GM06990 (cell line): Measurements from ENCODE around the gene GBGT1.

Source experiments
- DNase-seq: peaks from one replicate; pipeline ENCODE4 v3.0.0-alpha.2; 2011; ENCODE audit not compliant: insufficient read length; ENCODE audit errors: extremely low read depth
- H3K27me3 ChIP-seq: replicated peaks from 2 replicates; pipeline ENCODE4 v1.6.0; 2011; ENCODE audit warnings: low read length; ENCODE audit not compliant: control insufficient read depth, insufficient read depth
- H3K36me3 ChIP-seq: 2 replicates; pipeline ENCODE4 v1.5.1; 2011; ENCODE audit warnings: low read length; ENCODE audit not compliant: control insufficient read depth, insufficient read depth
- H3K4me3 ChIP-seq: replicated peaks from 2 replicates; pipeline ENCODE4 v1.5.1; 2011; ENCODE audit warnings: low read depth, mild to moderate bottlenecking, control low read depth, low read length
- TF ChIP-seq, protein P1 (sequence below): IDR thresholded peaks from 2 replicates; pipeline ENCODE4 v1.5.1; 2011; ENCODE audit warnings: low read length, control low read depth, mild to moderate bottlenecking, inconsistent platforms; ENCODE audit not compliant: insufficient read depth, poor library complexity, severe bottlenecking

The GBGT1 gene

DNA sequence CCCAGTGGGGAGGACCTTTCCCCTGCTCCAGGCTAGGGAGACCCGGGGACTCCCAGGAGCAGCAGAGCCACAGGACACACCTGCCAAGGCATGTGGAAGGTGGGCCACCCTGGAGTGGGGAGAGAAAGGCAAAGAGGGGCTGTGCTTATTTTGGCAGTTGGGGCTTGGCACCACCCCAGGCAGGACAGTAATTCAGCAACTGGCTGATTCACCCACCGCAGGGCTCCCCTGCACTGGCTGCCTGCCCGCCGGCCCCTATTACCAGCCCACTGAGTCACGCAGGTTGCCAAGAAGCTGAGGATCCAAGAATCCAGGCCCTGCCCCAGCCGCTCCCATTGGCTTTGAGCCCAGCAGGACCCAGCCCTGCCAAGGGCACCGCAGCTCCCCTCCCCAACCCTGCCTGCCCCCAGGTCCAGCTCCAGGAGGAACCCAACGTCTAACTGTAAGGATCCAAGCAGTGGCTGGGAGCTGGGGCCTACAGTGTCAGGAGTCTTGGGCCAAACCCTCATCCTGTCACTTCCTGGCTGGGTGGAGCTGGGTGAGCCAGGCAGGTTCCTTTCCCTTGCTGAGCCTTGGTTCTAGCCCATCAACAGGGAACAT is 28.5 kb downstream of the GBGT1 start:
- no peak for DNase-seq
- peaks cover 2% of the 10 kb centered on the region for H3K36me3 ChIP-seq
- TF ChIP-seq, protein P1, sequence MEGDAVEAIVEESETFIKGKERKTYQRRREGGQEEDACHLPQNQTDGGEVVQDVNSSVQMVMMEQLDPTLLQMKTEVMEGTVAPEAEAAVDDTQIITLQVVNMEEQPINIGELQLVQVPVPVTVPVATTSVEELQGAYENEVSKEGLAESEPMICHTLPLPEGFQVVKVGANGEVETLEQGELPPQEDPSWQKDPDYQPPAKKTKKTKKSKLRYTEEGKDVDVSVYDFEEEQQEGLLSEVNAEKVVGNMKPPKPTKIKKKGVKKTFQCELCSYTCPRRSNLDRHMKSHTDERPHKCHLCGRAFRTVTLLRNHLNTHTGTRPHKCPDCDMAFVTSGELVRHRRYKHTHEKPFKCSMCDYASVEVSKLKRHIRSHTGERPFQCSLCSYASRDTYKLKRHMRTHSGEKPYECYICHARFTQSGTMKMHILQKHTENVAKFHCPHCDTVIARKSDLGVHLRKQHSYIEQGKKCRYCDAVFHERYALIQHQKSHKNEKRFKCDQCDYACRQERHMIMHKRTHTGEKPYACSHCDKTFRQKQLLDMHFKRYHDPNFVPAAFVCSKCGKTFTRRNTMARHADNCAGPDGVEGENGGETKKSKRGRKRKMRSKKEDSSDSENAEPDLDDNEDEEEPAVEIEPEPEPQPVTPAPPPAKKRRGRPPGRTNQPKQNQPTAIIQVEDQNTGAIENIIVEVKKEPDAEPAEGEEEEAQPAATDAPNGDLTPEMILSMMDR = no peak
- no peak overlapping the region for H3K4me3 ChIP-seq
- H3K27me3 ChIP-seq = no peaks in the 10 kb centered on the region

DNA sequence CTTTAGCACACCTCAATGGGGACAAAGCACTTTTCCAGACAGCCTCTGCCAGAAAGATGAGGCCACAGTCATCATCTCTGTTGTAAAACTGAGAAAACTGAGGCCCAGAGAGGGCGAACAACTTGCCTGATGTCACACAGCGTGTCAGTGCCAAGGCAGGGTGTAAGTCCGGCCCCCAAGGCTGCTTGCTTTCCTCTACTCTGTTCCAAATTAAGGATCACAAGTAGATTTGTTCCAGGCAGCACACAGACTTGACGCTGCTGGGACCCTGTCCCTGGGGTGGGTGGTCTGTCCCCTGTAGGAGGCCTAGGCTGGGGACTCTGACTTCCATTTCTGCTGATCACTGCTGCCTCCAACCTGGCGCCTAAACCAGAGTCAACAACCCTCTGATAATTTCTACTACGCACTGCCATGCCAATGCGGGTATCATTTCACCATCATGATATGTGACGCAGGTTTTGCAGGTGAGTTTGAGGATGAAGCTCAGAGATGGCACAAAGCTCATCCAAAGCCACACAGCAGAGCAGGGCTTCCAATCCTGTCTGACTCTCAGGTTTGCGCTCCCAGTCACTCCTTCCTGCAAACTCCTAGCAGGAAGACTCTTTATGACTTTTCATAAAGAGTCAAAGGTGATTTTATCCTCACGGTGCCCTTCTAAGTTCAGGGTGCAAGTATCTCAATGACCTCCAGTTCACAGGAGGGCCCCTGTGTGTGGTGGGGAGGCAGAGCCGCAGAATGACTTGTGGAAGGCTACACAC is 29.1 kb downstream of the GBGT1 start:
- H3K27me3 ChIP-seq = no peaks in the 10 kb centered on the region
- no peak for DNase-seq
- no peak overlapping the region for H3K4me3 ChIP-seq
- TF ChIP-seq, protein P1 = no peak
- peaks cover 2% of the 10 kb centered on the region for H3K36me3 ChIP-seq

DNA sequence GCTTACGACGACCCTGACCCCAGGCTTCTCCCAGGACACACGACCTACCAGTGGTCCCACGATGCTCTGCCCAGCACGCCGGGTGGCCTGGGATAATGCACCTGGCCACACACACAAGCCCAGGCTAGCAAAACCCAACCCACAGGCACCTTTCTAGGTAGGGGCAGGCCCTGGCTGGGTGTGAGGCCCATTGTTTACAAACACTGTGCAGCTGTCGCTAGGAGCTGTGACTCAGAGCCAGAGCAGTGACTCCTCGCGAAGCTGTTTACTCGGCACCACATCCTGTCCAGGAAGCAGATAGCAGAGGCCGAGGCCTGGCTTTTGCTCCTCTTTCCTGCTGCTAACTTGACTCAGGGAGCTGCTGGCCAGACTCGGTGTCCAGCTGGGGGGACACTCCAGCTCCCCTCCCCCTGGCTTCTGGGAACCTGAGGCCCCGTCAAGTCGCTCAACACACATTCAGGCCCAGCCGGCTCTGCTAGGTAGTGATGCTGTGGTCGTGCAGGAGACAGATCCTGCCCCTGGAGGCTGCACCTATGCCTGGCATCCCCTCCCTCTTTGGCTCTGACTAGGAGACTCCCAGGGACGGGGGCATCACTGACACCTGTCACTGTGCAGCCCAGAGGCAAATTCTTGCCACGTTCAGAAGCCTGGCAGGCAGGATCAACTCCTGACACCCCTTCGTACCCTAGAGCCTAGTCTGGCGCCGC is 29.9 kb downstream of the GBGT1 start:
- TF ChIP-seq, protein P1 = no peak
- 0 out of 2 replicates have a peak overlapping the region, but pooled peaks have one; percentile 10 for H3K4me3 ChIP-seq
- no peaks in the 10 kb centered on the region for H3K27me3 ChIP-seq
- H3K36me3 ChIP-seq = peaks cover 2% of the 10 kb centered on the region
- DNase-seq = peak; percentile 77

DNA sequence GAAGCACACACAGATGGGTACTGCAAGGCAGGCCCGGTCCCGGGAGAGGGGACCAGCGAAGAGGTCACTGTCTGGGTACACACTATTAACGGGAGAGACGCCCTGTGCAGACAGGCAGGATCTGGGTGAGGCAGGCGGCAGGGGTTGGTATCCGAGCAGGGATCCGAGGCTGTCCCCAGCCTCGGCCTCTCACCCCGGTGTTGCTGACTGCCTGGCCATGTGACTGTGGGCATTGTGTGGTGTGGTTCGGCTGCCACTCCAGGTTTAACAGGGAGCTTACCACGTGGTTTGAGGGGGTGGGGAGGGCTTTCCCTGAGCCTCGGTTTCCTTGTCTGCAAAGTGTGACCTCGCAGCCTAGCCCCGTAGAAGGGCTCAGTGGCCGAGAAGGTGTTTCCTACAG is 31.5 kb downstream of the GBGT1 start:
- Histone ChIP-seq H3K27me3 (no peaks in the 10 kb centered on the region), H3K4me3 (no peak overlapping the region), H3K36me3 (peaks cover 1% of the 10 kb centered on the region)
- TF ChIP-seq, protein P1 = no peak
- DNase-seq = no peak

- no peaks in the 10 kb centered on the region; the same call in 1 of the 2 replicates for H3K36me3 ChIP-seq
- DNase-seq = no peak
Measured at GRCh38 chr9:133131506-133131905, 32.2 kb downstream of the GBGT1 start.

More at GRCh38 chr9:133131506-133131905, 32.2 kb downstream of the GBGT1 start:
- Histone ChIP-seq H3K27me3 (no peaks in the 10 kb centered on the region), H3K4me3 (no peak overlapping the region)
- TF ChIP-seq, protein P1 = no peak
